Smooth muscle cell (in vitro differentiated cells): Measurements from ENCODE around the gene ANXA2R. TPM values are rescaled to one million over a fixed set of nuclear protein-coding genes. Genes with fewer than 3 reads are reported as not detected.

Experiments
- DNase-seq: peaks from one replicate; lab custom pipeline; 2025; ENCODE audit not compliant: unreplicated experiment; lab: John Stamatoyannopoulos, UW
- H2AFZ ChIP-seq: fragments of 200-600 bp; sonication (generic); 2 replicates; pipeline ENCODE4 v1.6.0; 2016; ENCODE audit warnings: antibody characterized with exemption, low read depth, mild to moderate bottlenecking
- H3F3A ChIP-seq: fragments of 200-600 bp; sonication (generic); 2 replicates; pipeline ENCODE4 v1.6.0; 2017; ENCODE audit warnings: antibody characterized with exemption, low read depth
- H3K27ac ChIP-seq: fragments of 200-600 bp; sonication (generic); 2 replicates; pipeline ENCODE4 v1.5.1; 2016; ENCODE audit warnings: low read depth, mild to moderate bottlenecking
- H3K27me3 ChIP-seq: fragments of 200-600 bp; sonication (generic); 2 replicates; pipeline ENCODE4 v1.6.1; 2016; ENCODE audit warnings: low read depth, mild to moderate bottlenecking
- H3K36me3 ChIP-seq: fragments of 200-600 bp; sonication (generic); 2 replicates; pipeline ENCODE4 v1.5.1; 2016; ENCODE audit warnings: low read depth
- H3K4me1 ChIP-seq: fragments of 200-600 bp; sonication (generic); 2 replicates; pipeline ENCODE4 v1.5.1; 2016; ENCODE audit warnings: low read depth
- H3K4me2 ChIP-seq: fragments of 200-600 bp; sonication (generic); 2 replicates; pipeline ENCODE4 v1.6.0; 2016; ENCODE audit warnings: mild to moderate bottlenecking
- H3K4me3 ChIP-seq: fragments of 200-600 bp; sonication (generic); 2 replicates; pipeline ENCODE4 v1.5.1; 2016; ENCODE audit warnings: mild to moderate bottlenecking
- H3K79me2 ChIP-seq: fragments of 200-600 bp; sonication (generic); 2 replicates; pipeline ENCODE4 v1.6.0; 2016; ENCODE audit warnings: low read depth, mild to moderate bottlenecking
- H3K9ac ChIP-seq: fragments of 200-600 bp; sonication (generic); 2 replicates; pipeline ENCODE4 v1.6.0; 2016; ENCODE audit warnings: low read depth
- H3K9me3 ChIP-seq: fragments of 200-600 bp; sonication (generic); replicated peaks from 2 replicates; pipeline ENCODE4 v1.5.1; 2016; ENCODE audit warnings: low read depth
- H4K20me1 ChIP-seq: fragments of 200-600 bp; sonication (generic); 2 replicates; pipeline ENCODE4 v1.6.0; 2016; ENCODE audit warnings: low read depth
- WGBS: methylation state at CpG from one replicate; pipeline ENCODE4 v1.1.7; 2016; ENCODE audit warnings: low lambda C conversion rate; 5-methylcytosine and 5-hydroxymethylcytosine counted together
- polyA plus RNA-seq: library from polyadenylated mRNA; unstranded; fragments of >200 nt; fragmentation: Nextera tagmentation; extraction: Ambion mirVana; gene quantifications from 2 replicates; pipeline ENCODE4 v1.2.1, GENCODE V29; 2016
- total RNA-seq: library from RNA; depleted of rRNA; stranded (reverse); fragments of >200 nt; gene quantifications from 2 replicates; pipeline ENCODE4 v1.2.3, GENCODE V29; 2014
- TF ChIP-seq, protein P1 (sequence below): fragments of 200-600 bp; sonication (generic); IDR thresholded peaks from 2 replicates; pipeline ENCODE4 v1.5.1; 2017; ENCODE audit warnings: borderline replicate concordance, mild to moderate bottlenecking, antibody characterized with exemption; ENCODE audit not compliant: insufficient read depth, poor library complexity, severe bottlenecking

Gene ANXA2R
- total and polyA plus RNA-seq, 2 experiments from 2014 or later: 0.83 to 1.5 TPM

DNA sequence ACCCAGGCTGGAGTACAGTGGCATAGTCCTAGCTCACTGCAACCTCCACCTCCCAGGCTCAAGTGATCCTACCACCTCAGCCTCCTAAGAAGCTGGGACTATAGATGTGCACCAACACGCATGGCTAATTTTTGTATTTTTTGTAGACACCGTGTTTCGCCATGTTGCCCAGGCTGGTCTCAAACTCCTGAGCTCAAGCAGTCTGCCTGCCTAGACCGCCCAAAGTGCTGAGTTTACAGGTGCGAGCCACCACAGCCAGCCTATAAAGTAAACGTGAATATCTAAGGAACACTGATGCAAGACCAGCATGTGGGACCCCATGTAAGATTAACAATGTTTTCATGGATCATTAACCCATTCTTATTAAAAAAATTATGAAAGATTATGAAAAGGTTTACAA, 15.9 kb downstream of the ANXA2R start:
- Histone ChIP-seq H4K20me1 (peaks cover 12% of the 10 kb centered on the region), H3F3A (no peaks in the 10 kb centered on the region), H3K4me3 (no peak overlapping the region), H3K4me1 (peaks cover 15% of the 10 kb centered on the region), H3K4me2 (no peak overlapping the region), H2AFZ (no peak overlapping the region), H3K27ac (no peak overlapping the region), H3K9me3 (no peaks in the 10 kb centered on the region), H3K9ac (no peak overlapping the region), H3K36me3 (no peaks in the 10 kb centered on the region), H3K79me2 (peaks cover 8% of the 10 kb centered on the region), H3K27me3 (peaks cover 38% of the 10 kb centered on the region)
- TF ChIP-seq, protein P1, sequence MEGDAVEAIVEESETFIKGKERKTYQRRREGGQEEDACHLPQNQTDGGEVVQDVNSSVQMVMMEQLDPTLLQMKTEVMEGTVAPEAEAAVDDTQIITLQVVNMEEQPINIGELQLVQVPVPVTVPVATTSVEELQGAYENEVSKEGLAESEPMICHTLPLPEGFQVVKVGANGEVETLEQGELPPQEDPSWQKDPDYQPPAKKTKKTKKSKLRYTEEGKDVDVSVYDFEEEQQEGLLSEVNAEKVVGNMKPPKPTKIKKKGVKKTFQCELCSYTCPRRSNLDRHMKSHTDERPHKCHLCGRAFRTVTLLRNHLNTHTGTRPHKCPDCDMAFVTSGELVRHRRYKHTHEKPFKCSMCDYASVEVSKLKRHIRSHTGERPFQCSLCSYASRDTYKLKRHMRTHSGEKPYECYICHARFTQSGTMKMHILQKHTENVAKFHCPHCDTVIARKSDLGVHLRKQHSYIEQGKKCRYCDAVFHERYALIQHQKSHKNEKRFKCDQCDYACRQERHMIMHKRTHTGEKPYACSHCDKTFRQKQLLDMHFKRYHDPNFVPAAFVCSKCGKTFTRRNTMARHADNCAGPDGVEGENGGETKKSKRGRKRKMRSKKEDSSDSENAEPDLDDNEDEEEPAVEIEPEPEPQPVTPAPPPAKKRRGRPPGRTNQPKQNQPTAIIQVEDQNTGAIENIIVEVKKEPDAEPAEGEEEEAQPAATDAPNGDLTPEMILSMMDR: no peak
- 81% methylated on average over 6 of the region's 6 CpGs for WGBS
- DNase-seq: no peak

DNA sequence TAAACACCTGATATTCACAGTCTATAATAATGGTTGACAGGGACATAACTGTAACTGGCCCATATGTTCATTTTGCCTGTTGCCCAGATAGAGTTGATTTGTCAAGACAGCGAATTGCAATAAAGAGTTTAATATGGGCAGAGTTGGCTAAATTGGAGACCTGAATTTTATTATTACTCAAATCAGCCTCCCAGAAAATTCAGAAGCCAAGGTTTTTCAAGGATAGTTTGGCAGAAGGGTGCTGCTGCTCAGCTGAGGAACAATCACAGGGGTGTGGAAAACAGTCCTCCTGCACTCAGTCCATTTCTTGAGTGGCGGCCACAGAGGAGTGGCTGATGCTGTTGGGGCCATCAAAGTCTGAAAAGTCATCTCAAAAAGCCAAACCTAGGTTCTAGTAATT, 19.0 kb downstream of the ANXA2R start:
- Histone ChIP-seq H3K79me2 (peaks cover 17% of the 10 kb centered on the region), H3K4me3 (no peak overlapping the region), H2AFZ (no peak overlapping the region), H3K36me3 (no peaks in the 10 kb centered on the region), H3F3A (no peaks in the 10 kb centered on the region), H4K20me1 (peaks cover 9% of the 10 kb centered on the region), H3K4me2 (no peak overlapping the region), H3K27ac (no peak overlapping the region), H3K9me3 (no peaks in the 10 kb centered on the region), H3K9ac (no peak overlapping the region), H3K27me3 (peaks cover 34% of the 10 kb centered on the region), H3K4me1 (peaks cover 24% of the 10 kb centered on the region)
- 92% methylated on average over 2 of the region's 2 CpGs for WGBS
- TF ChIP-seq, protein P1: no peak
- no peak for DNase-seq

DNA sequence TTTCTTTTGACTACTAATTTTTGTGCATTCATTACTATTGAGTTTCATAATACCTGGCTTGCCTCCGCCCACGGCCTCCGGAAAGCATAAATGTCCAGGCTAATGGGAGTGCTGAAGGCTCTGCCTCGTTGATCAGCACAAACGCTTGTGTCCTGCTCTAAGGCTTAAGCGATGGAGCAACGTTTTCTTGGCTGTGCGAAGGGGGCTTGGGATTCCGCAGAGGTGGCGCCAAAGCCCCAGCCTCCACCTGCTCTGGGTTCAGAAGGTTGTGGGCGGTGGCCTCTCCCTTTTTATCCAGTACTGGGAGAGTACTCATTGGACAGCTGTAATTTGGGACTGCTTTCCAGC, 19.7 kb downstream of the ANXA2R start:
- no peaks in the 10 kb centered on the region for H3F3A ChIP-seq
- peak overlapping the region; percentile 91 for H3K9ac ChIP-seq
- H3K4me1 ChIP-seq: peaks cover 24% of the 10 kb centered on the region
- H3K79me2 ChIP-seq: peaks cover 24% of the 10 kb centered on the region
- no peaks in the 10 kb centered on the region for H3K9me3 ChIP-seq
- no peak for DNase-seq
- H2AFZ ChIP-seq: peak overlapping the region; percentile 88
- no peak overlapping the region for H3K27ac ChIP-seq
- TF ChIP-seq, protein P1: no peak
- peak overlapping the region; percentile 65 for H3K4me3 ChIP-seq
- H4K20me1 ChIP-seq: peaks cover 3% of the 10 kb centered on the region
- no peaks in the 10 kb centered on the region for H3K36me3 ChIP-seq
- peak overlapping the region; percentile 98 for H3K4me2 ChIP-seq
- WGBS: 10% methylated on average over 11 of the region's 11 CpGs
- peaks cover 27% of the 10 kb centered on the region for H3K27me3 ChIP-seq

DNA sequence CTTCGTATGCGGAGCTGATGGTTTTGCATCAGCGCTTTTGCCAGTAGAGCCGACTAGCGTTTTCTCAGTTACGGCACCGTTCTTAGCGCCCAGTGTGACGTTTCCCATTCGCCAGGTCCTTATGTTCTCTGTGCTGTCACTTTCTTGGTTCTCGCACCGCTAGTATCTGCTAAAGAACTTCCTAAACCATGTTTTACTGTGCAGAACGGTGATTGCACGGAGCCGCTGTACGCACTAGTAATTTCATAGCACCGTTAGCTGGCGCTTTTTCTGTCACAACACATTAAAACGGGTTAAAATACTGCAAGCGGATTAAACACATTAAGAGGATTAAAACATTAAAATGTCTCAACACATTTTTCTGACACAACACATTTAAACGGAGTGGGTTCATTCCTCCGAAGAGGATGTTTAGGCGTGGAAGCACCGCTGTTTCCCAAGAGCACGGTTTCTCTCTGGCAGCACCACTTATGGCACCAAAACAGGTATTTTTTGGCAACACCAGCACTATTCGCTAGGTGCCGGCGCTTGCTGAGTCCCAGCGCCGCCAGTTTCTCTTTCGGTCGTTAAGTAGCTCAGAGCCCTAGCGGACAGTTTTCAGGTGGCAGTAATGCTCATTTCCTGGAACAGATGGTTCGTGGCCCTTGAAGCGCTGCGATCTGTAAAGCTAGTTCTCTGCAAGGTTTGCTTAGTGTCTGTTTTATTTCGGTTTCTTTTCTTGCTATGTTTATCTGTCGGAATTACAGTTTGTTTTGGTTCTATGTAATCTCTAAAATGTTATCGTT, 20.3 kb downstream of the ANXA2R start:
- no peaks in the 10 kb centered on the region for H3K36me3 ChIP-seq
- H3K27me3 ChIP-seq: peaks cover 21% of the 10 kb centered on the region
- peak overlapping the region; percentile 65 for H3K4me3 ChIP-seq
- peak overlapping the region; percentile 88 for H2AFZ ChIP-seq
- H3K27ac ChIP-seq: peak overlapping the region; percentile 96
- TF ChIP-seq, protein P1: peak; percentile 37
- peaks cover 24% of the 10 kb centered on the region for H3K79me2 ChIP-seq
- no peak for DNase-seq
- H4K20me1 ChIP-seq: peaks cover 3% of the 10 kb centered on the region
- peaks cover 24% of the 10 kb centered on the region for H3K4me1 ChIP-seq
- peak overlapping the region; percentile 98 for H3K4me2 ChIP-seq
- H3K9me3 ChIP-seq: no peaks in the 10 kb centered on the region
- 3% methylated on average over 39 of the region's 39 CpGs for WGBS
- H3K9ac ChIP-seq: peak overlapping the region; percentile 91
- H3F3A ChIP-seq: no peaks in the 10 kb centered on the region
